ENCODE results near the gene GPR15LG. TPM values are rescaled to one million over a fixed set of nuclear protein-coding genes. Genes with fewer than 3 reads are reported as not detected.
"Not testable (repeated sequence)": the region's sequence is repeated elsewhere in the genome, so short reads cannot be mapped to it uniquely, and the experiment has no call there.

The GPR15LG gene
- not detected in 2 replicates for total RNA-seq (2014; rRNA removed; shearing (Covaris generic))

GRCh38 chr10:84173501-84173929 is at the start of gene GPR15LG:
Gene GPR15LG (plus strand): TSS chr10:84173801. CDS start chr10:84173852, 51 bp downstream.
- DNase-seq (ENCODE audit: low spot score), result no peak

DNA sequence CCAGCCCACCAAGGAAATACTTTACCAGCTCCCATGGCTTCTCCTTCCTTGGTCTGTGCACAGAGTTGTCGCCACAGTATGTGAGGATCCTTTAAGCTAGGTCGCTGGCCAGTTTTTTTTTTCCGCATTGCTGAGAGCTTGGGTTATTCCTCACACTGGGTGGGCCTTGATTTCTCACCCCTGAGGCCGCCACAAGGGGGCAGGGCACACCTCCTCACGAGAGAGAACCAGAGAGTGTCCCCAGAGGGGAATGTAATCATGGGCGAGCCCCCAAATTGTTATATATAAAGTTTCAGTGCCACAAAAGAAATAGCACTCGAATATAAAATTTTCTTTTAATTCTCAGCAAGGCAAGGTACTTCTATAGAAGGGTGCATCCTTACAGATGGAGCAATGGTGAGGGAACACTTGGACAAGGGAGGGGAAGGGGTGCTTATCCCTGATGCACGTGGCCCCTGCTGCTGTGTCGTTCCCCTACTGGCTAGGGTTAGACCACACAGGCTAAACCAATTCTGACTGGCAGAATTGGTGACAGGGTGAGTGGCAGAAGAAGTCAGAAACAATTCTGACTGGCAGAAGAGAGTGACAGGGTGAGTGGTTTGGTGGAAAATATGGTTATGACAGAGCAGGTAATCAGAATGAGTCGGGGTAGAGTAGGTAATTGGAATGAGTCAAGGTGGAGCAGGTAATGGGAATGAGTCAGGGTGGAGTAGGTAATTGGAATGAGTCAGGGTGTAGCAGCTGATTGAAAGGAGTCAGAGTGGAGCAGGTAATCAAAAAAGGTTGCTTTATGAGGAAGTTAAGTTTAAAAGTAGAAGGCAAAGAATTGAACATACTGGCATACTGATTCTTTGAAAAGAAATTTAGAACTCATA is 47.5 kb upstream of the GPR15LG start:
- not testable (repeated sequence) for DNase-seq (ENCODE audit: low spot score)

GRCh38 chr10:84126785-84127167 is 46.8 kb upstream of the GPR15LG start:
- DNase-seq (ENCODE audit: low spot score), result no peak

DNA sequence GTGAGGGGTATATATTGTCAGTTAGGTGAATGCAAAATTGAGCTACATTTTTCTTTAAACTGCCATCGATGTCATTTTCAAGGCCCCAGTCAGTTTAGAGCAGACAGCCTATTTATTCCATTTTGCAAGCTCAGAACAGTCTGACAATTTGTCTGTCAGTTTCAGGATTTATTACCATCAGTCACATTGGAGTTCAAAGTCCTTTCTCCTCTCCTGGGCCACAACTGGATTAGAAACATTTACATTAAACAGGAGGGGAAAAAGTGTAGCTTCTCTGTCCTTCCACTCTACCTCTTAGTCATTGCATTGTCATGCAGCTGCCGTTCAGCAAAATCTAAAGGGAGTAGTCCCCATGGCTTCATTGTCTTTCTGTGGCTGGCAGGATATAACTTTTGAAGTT is 37.8 kb upstream of the GPR15LG start:
- no peak for DNase-seq (ENCODE audit: low spot score)

DNA sequence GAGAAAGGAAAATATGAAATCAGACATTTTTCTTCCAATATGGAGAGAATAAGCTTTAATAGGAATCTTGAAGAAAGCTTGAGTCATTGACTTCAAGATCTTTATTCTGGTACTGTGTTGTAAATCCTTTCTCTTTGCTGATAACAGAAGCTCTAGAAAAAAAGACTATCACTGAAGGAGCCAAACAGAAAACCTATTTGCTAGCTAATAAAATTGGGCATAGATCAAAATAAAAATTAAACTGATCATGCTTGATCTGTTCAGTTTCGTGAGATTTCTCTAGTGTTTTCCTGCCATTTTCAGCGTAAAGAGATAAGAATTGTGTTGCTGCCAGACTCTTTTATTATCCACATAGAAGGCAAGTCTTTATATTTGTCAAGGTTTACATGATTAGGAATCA is 35.8 kb upstream of the GPR15LG start:
- no peak for DNase-seq (ENCODE audit: low spot score)

- no peak for DNase-seq (ENCODE audit: low spot score)
Measured at GRCh38 chr10:84138478-84139125, 35.0 kb upstream of the GPR15LG start.

DNA sequence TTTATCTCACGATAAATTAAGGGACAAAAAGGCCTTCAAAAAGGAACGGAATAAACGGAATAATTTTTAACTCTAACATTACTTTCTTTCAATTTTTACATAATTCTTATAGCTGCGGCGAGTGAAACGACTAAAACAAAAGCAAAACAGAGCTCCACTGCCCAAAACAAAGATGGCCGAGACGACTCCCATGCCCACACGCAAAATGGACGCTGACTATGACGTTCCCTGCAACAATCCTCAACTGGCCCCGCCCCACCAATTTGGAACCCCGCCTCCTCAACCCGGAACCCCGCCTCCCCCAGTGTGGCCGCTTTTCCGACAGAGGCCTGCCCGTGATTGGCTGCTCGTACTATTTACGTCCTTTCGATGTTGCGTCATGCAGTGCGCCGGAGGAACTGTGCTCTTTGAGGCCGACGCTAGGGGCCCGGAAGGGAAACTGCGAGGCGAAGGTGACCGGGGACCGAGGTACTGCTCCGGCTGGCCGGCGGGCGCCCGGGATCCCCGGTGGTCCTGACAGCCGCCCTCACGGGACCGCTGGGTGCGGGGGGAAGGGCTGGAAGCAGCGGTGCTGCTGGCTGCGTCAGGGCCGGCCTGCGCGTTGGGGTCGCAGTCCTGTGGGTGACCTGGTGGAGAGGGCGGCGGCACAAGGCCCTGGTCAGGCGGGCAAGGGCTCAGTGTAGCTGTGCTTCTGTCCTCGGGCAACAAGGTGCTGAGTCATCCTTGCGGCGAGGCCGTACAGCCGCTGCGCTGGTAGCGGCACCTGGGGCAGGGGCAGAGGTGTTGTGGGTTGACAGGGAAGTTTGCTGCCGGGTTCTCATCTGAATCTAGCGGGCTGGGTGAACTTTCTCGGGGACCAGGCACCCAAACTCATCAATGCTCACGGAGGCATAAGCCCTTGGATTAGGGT is 34.2 kb upstream of the GPR15LG start, which contains the start of gene GHITM:
GHITM (plus strand) TSS at position 384 of the 910 bp plus-strand sequence. CDS start 1,992 bp downstream, outside the sequence.
- DNase-seq (ENCODE audit: low spot score), result peak; percentile 97

DNA sequence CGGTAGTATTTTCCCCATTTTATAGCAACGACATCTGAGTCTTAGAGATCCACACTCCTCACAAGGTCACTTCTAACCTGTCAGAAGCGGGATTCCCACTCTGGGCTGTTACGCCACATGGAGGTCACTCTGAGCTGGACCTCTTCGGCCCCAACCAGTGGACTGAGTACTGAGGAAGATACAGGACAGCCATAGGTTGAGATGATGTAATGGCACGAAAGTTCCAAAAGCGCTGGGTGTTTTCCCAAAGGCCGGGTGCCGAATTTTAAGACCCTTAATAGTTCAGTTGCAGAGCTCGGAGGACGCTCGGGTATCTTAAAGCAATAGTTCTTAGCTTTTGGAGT is 33.6 kb upstream of the GPR15LG start:
- peak; percentile 35 for DNase-seq (ENCODE audit: low spot score)

DNA sequence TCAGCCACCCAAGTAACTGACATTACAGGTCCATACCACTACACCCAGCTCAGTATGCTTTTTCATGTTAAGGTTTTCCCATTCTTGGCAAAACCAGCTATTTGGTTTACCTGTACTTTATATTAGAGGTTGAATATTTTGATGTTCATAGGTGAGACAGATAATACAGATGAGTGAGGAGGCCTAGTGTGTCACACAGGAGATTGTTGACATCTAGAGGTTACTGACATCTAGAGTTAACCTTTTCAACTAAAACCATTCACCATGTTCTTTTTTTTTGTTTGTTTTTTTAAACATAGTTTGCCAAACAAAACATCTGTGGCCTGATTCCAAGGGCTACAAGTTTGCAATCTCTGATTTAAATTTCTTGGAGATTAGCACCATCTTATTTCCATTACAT is 26.3 kb upstream of the GPR15LG start:
- DNase-seq (ENCODE audit: low spot score), result no peak

DNA sequence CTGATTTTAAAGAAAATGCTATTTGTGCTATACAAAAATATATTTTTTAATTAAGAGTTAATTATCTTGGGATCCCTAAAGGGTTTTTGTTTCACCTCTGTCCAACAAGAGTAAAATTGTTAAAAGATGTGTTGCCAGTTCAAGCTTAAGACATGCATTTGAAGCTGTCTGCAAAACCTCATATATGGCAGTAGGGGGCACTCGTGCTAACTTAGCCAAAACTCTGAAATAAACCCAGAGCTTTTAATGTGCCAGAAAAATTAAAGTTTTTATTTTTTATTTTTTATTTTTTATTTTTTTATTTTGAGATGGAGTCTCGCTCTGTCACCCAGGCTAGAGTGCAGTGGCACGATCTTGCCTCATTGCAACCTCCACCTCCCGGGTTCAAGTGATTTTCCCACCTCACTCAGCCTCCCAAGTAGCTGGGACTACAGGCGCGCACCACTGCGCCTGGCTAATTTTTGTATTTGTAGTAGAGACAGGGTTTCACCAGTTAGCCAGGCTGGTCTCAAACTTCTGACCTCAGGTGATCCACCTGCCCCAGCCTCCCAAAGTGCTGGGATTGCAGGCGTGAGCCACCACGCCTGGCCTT is 25.5 kb upstream of the GPR15LG start:
- DNase-seq (ENCODE audit: low spot score), result peak; percentile 22

DNA sequence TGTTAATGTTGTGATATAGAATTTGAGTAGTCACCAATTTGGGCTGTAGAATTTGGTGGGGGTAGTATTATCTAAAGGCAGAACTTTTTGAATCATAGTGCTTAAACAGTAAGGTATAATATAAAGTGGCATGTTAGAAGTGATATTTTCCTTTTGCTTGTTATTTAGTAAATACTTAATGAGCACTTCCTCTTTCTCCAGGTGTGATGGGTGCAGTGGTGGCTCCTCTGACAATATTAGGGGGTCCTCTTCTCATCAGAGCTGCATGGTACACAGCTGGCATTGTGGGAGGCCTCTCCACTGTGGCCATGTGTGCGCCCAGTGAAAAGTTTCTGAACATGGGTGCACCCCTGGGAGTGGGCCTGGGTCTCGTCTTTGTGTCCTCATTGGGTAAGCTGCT is 23.7 kb upstream of the GPR15LG start:
- no peak for DNase-seq (ENCODE audit: low spot score)

- DNase-seq (ENCODE audit: low spot score), result no peak
Measured at GRCh38 chr10:84152769-84153168, 20.8 kb upstream of the GPR15LG start.

GRCh38 chr10:84155521-84155920 is 18.1 kb upstream of the GPR15LG start:
- DNase-seq (ENCODE audit: low spot score), result no peak

- no peak for DNase-seq (ENCODE audit: low spot score)
Measured at GRCh38 chr10:84156009-84156408, 17.6 kb upstream of the GPR15LG start.

GRCh38 chr10:84156768-84157167 is 16.8 kb upstream of the GPR15LG start:
- peak; percentile 42 for DNase-seq (ENCODE audit: low spot score)

GRCh38 chr10:84158061-84158460 is 15.5 kb upstream of the GPR15LG start:
- DNase-seq (ENCODE audit: low spot score), result no peak

- no peak for DNase-seq (ENCODE audit: low spot score)
Measured at GRCh38 chr10:84158550-84158949, 15.1 kb upstream of the GPR15LG start.

DNA sequence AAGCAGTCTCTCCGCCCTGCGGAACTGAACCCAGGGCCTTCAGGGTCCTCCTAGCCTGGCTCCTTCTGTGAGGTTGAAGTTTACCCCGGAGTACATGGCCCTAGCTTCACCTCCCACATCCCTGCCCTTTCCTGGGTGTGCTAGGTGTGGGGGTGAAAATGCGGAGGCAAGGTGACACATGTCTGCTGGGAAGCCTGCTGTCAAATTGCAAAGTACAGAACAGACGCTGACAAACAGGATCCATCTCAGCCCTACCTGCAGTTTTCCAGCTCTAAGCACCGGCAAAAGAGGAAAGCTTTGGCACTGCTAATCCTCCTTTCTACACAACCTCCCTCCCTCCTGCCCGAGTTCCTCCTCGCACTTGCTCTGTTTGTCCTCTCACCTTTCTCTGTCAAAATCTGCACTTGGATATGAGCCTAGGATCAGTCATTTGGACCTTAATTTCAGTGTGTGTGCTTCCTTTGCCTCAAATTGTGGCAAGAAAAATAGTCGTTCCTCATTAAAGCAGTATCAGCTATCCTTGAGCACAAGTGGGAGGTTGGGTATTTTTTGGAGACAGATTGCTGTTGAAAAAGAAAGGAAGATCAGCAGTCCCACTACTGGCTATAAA is 14.4 kb upstream of the GPR15LG start:
- no peak for DNase-seq (ENCODE audit: low spot score)

GRCh38 chr10:84160663-84161362 is 12.8 kb upstream of the GPR15LG start:
- no peak for DNase-seq (ENCODE audit: low spot score)

DNA sequence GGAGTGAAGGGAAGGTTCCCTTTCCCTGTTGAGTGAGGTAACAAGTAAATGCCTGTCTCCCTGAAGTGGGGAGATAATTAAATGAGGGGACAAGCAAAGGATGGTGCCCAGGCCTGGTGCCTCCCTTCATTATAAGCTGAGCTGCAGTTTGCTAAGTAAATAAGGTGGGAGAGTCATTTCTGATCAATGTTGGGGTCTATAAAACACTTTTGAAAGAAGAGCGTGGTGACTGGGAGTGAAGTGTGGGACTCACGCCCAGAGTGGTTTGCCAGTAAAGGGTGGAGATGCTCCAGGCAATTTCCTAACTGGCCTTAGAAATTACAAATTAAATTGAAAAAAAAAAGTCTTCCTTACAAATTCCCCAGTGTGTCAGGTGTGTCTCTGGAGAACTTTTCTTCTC is 9.6 kb upstream of the GPR15LG start:
- DNase-seq (ENCODE audit: low spot score), result no peak

DNA sequence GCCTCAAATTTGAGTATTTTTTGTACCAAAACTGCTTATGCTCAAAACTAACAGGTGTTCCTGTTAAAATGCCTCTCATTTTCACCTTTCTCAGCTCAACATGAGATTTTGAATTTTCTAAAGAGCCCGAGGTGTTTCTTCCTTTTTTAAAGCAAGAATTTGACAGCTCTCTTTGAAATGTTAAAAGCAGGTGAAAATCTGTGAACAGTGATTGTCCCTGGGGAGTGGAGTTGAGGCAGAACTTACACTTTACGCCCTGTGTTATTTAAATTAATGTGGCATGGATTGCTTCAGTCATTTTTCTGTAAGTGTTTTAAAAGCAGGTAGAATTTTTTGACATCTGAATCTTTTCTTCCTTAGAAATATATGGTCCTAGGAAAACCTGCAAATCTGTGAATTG is 9.2 kb upstream of the GPR15LG start:
- DNase-seq (ENCODE audit: low spot score), result no peak
